ENCODE measurements around the gene CHMP5.

CHMP5 gene

GRCh38 chr9:33264473-33265177 is at the start of gene CHMP5, which contains the start of gene BAG1:
TSS of gene CHMP5 (plus strand) at chr9:33265049. CDS start at chr9:33265079, 30 bp downstream.
TSS of gene BAG1 (minus strand) at chr9:33264708.
- DNase-seq: peak; percentile 99

GRCh38 chr9:33220681-33221567 is 43.9 kb upstream of the CHMP5 start:
- no peak for DNase-seq

GRCh38 chr9:33221568-33221884 is 43.3 kb upstream of the CHMP5 start:
- no peak for DNase-seq

GRCh38 chr9:33222031-33222430 is 42.8 kb upstream of the CHMP5 start:
- DNase-seq: no peak

- peak; percentile 50 for DNase-seq
Observed at GRCh38 chr9:33223696-33224095, 41.2 kb upstream of the CHMP5 start.

- DNase-seq: peak; percentile 89
Observed at GRCh38 chr9:33225319-33226147, 39.3 kb upstream of the CHMP5 start.

GRCh38 chr9:33227008-33227398 is 37.8 kb upstream of the CHMP5 start:
- DNase-seq: peak; percentile 18

GRCh38 chr9:33227741-33228140 is 37.1 kb upstream of the CHMP5 start:
- no peak for DNase-seq

GRCh38 chr9:33228606-33229005 is 36.2 kb upstream of the CHMP5 start:
- no peak for DNase-seq

- no peak for DNase-seq
Observed at GRCh38 chr9:33229359-33230114, 35.3 kb upstream of the CHMP5 start.

GRCh38 chr9:33230756-33231622 is 33.9 kb upstream of the CHMP5 start:
- no peak for DNase-seq

GRCh38 chr9:33231623-33231942 is 33.3 kb upstream of the CHMP5 start:
- no peak for DNase-seq

GRCh38 chr9:33232815-33233214 is 32.0 kb upstream of the CHMP5 start:
- no peak for DNase-seq

- no peak for DNase-seq
Observed at GRCh38 chr9:33233626-33234342, 31.1 kb upstream of the CHMP5 start.

- DNase-seq: no peak
Observed at GRCh38 chr9:33234511-33235467, 30.1 kb upstream of the CHMP5 start.

GRCh38 chr9:33236571-33236970 is 28.3 kb upstream of the CHMP5 start:
- DNase-seq: no peak

- peak; percentile 85 for DNase-seq
Observed at GRCh38 chr9:33239921-33240320, 24.9 kb upstream of the CHMP5 start, which contains the start of gene SPINK4. TSS of gene SPINK4 (plus strand) at chr9:33240167. CDS start at chr9:33240209, 42 bp downstream.

- no peak for DNase-seq
Observed at GRCh38 chr9:33241298-33241697, 23.6 kb upstream of the CHMP5 start.

- DNase-seq: no peak
Observed at GRCh38 chr9:33242609-33243134, 22.2 kb upstream of the CHMP5 start.

Measured in OCI-M1 (cell line).